PC-3 (cell line): ENCODE data around the gene ATG2A.

ENCODE experiments used
- EZH2 ChIP-seq: fragments of 300-600 bp; sonication (generic); IDR thresholded peaks from one replicate; pipeline ENCODE4 v1.6.1; 2017; ENCODE audit warnings: antibody characterized with exemption, mild to moderate bottlenecking, low read length; ENCODE audit not compliant: unreplicated experiment
- TF ChIP-seq, protein P1 (sequence below): fragments of 300-600 bp; sonication (generic); conservative IDR thresholded peaks from 2 replicates; pipeline ENCODE4 v1.5.1; 2017; ENCODE audit warnings: antibody characterized with exemption, low read depth, mild to moderate bottlenecking, low read length

DNA sequence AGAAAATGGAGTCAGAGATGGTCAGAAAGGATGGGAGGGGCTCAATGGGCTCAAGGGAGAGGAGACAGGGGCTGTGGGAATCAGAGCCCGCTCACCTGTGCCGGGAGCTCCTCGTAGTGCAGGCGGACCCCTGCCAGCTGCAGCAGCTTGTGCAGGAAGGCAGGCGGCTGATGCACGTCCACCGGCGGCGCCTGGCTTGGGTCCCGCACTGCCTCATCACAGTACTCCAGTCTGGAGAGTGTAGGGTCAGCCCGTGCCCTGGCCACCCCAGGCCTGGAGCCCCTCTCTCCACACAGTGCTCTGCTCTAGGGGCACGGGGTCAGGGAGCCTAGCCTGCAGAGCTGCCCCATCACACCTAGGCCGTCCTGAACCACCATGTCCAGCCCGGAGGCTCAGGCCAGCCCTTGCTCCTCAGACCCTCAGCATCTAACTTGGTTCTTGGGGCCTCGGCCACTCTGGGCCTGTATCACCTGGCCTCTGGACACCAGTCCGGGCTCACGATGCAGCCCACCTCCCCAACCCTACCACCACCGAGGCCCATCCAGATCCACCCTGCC is 3.8 kb downstream of the ATG2A start:
- TF ChIP-seq EZH2 = no peak
- TF ChIP-seq, protein P1, sequence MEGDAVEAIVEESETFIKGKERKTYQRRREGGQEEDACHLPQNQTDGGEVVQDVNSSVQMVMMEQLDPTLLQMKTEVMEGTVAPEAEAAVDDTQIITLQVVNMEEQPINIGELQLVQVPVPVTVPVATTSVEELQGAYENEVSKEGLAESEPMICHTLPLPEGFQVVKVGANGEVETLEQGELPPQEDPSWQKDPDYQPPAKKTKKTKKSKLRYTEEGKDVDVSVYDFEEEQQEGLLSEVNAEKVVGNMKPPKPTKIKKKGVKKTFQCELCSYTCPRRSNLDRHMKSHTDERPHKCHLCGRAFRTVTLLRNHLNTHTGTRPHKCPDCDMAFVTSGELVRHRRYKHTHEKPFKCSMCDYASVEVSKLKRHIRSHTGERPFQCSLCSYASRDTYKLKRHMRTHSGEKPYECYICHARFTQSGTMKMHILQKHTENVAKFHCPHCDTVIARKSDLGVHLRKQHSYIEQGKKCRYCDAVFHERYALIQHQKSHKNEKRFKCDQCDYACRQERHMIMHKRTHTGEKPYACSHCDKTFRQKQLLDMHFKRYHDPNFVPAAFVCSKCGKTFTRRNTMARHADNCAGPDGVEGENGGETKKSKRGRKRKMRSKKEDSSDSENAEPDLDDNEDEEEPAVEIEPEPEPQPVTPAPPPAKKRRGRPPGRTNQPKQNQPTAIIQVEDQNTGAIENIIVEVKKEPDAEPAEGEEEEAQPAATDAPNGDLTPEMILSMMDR = no peak
